ENCODE results near the gene SIN3A. TPM values are rescaled to one million over a fixed set of nuclear protein-coding genes. Genes with fewer than 3 reads are reported as not detected.

SIN3A gene
- total and polyA plus RNA-seq, 4 donors = 6.8 to 21.9 (median 13.3) TPM

DNA sequence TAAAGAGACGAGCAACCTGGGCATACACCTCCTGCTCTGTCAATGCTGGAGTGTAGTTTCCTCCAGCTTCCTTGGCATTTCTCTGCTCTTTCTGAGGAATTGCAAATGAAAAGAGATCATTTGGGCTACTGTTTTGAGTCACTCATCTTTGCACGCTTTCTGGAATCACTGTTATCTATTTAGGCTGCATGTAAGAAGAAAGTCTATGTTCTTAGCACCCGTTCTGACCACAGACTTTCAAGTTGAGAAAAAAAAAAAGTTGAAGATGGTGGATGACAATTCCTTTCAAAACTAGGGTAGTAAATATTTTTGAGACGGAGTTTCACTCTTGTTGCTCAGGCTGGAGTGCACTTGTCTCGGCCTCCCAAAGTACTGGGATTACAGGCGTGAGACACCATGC lies 41.3 kb downstream of the SIN3A start:
- no peak overlapping the region for H3K4me3 ChIP-seq (ENCODE audit: low read depth in 1 of 3, low read length in 3 of 3)
- DNase-seq (ENCODE audit: low spot score) = no peak
- no peaks in the 10 kb centered on the region for H3K27me3 ChIP-seq (ENCODE audit: control insufficient read depth in 4 of 4, insufficient read depth in 4 of 4, low read length in 3 of 4)
- peaks cover 19 to 67% (median 57%) of the 10 kb centered on the region in 4 donors for H3K36me3 ChIP-seq (ENCODE audit: control insufficient read depth in 4 of 4, insufficient read depth in 3 of 4, low read depth in 1 of 4, low read length in 3 of 4)
- 91% methylated on average over 6 of the region's 6 CpGs for WGBS
- no peaks in the 10 kb centered on the region for H3K9me3 ChIP-seq (ENCODE audit: control insufficient read depth in 4 of 4, low read length in 3 of 4)
- no peak for TF ChIP-seq RAD21 (IDR thresholded peaks at IDR 0.05)
- TF ChIP-seq YY1 (IDR thresholded peaks at IDR 0.05) = no peak
- TF ChIP-seq HNF4A (conservative IDR thresholded peaks at IDR 0.05) = no peak
- TF ChIP-seq, protein P1, sequence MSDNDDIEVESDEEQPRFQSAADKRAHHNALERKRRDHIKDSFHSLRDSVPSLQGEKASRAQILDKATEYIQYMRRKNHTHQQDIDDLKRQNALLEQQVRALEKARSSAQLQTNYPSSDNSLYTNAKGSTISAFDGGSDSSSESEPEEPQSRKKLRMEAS (IDR thresholded peaks at IDR 0.05) = no peak
- TF ChIP-seq RXRA (IDR thresholded peaks at IDR 0.05) = no peak
- TF ChIP-seq, protein P2, sequence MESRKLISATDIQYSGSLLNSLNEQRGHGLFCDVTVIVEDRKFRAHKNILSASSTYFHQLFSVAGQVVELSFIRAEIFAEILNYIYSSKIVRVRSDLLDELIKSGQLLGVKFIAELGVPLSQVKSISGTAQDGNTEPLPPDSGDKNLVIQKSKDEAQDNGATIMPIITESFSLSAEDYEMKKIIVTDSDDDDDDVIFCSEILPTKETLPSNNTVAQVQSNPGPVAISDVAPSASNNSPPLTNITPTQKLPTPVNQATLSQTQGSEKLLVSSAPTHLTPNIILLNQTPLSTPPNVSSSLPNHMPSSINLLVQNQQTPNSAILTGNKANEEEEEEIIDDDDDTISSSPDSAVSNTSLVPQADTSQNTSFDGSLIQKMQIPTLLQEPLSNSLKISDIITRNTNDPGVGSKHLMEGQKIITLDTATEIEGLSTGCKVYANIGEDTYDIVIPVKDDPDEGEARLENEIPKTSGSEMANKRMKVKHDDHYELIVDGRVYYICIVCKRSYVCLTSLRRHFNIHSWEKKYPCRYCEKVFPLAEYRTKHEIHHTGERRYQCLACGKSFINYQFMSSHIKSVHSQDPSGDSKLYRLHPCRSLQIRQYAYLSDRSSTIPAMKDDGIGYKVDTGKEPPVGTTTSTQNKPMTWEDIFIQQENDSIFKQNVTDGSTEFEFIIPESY (IDR thresholded peaks at IDR 0.05) = no peak
- TF ChIP-seq TAF1 (conservative IDR thresholded peaks at IDR 0.05) = no peak
- no peak for TF ChIP-seq GABPA (IDR thresholded peaks at IDR 0.05 in 1 of 2, conservative IDR thresholded peaks at IDR 0.05 in 1 of 2)
- TF ChIP-seq, protein P3, sequence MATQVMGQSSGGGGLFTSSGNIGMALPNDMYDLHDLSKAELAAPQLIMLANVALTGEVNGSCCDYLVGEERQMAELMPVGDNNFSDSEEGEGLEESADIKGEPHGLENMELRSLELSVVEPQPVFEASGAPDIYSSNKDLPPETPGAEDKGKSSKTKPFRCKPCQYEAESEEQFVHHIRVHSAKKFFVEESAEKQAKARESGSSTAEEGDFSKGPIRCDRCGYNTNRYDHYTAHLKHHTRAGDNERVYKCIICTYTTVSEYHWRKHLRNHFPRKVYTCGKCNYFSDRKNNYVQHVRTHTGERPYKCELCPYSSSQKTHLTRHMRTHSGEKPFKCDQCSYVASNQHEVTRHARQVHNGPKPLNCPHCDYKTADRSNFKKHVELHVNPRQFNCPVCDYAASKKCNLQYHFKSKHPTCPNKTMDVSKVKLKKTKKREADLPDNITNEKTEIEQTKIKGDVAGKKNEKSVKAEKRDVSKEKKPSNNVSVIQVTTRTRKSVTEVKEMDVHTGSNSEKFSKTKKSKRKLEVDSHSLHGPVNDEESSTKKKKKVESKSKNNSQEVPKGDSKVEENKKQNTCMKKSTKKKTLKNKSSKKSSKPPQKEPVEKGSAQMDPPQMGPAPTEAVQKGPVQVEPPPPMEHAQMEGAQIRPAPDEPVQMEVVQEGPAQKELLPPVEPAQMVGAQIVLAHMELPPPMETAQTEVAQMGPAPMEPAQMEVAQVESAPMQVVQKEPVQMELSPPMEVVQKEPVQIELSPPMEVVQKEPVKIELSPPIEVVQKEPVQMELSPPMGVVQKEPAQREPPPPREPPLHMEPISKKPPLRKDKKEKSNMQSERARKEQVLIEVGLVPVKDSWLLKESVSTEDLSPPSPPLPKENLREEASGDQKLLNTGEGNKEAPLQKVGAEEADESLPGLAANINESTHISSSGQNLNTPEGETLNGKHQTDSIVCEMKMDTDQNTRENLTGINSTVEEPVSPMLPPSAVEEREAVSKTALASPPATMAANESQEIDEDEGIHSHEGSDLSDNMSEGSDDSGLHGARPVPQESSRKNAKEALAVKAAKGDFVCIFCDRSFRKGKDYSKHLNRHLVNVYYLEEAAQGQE (IDR thresholded peaks at IDR 0.05) = no peak
- TF ChIP-seq HNF4G (IDR thresholded peaks at IDR 0.05) = no peak
- TF ChIP-seq, protein P4, sequence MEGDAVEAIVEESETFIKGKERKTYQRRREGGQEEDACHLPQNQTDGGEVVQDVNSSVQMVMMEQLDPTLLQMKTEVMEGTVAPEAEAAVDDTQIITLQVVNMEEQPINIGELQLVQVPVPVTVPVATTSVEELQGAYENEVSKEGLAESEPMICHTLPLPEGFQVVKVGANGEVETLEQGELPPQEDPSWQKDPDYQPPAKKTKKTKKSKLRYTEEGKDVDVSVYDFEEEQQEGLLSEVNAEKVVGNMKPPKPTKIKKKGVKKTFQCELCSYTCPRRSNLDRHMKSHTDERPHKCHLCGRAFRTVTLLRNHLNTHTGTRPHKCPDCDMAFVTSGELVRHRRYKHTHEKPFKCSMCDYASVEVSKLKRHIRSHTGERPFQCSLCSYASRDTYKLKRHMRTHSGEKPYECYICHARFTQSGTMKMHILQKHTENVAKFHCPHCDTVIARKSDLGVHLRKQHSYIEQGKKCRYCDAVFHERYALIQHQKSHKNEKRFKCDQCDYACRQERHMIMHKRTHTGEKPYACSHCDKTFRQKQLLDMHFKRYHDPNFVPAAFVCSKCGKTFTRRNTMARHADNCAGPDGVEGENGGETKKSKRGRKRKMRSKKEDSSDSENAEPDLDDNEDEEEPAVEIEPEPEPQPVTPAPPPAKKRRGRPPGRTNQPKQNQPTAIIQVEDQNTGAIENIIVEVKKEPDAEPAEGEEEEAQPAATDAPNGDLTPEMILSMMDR (IDR thresholded peaks at IDR 0.05; ENCODE audit: low read depth, low read length, missing input control) = no peak
- TF ChIP-seq, protein P5, sequence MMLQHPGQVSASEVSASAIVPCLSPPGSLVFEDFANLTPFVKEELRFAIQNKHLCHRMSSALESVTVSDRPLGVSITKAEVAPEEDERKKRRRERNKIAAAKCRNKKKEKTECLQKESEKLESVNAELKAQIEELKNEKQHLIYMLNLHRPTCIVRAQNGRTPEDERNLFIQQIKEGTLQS (IDR thresholded peaks at IDR 0.05) = no peak
- TF ChIP-seq NR2F2 (IDR thresholded peaks at IDR 0.05) = no peak
- TF ChIP-seq SP1 (IDR thresholded peaks at IDR 0.05) = no peak
- no peak for TF ChIP-seq JUND (IDR thresholded peaks at IDR 0.05)
- TF ChIP-seq FOXA2 (IDR thresholded peaks at IDR 0.05) = no peak
- TF ChIP-seq FOXA1 (IDR thresholded peaks at IDR 0.05) = no peak
- no peak for TF ChIP-seq EGR1 (IDR thresholded peaks at IDR 0.05; ENCODE audit: low read depth in 2 of 2)
- H3K27ac ChIP-seq (ENCODE audit: low read depth in 1 of 2, low read length in 2 of 2) = no peak overlapping the region
- H3K9ac ChIP-seq (ENCODE audit: low read depth in 1 of 2, low read length in 2 of 2) = no peak overlapping the region
- H3K4me1 ChIP-seq (ENCODE audit: control insufficient read depth in 4 of 4, insufficient read depth in 4 of 4, low read length in 3 of 4) = no peaks in the 10 kb centered on the region
